Activated CD8-positive, alpha-beta T cell treated with anti-CD3 and anti-CD28 coated beads for 36 hours (primary cell): ENCODE results near the gene LMTK2. TPM values are rescaled to one million over a fixed set of nuclear protein-coding genes. Genes with fewer than 3 reads are reported as not detected.

Experiments
- ATAC-seq: fragments of 200-7000 bp; cut with Tn5 transposase; one replicate; pipeline ENCODE4 v1.10.0; 2021; ENCODE audit warnings: mild to moderate bottlenecking, moderate library complexity
- CTCF ChIA-PET: fragments of 350-600 bp; sonication (Branson Sonifier 250); formaldehyde crosslinking; loops from one replicate; lab custom pipeline; 2021; ENCODE audit warnings: antibody characterized with exemption; lab: Charles Lee
- POLR2A ChIA-PET: fragments of 350-600 bp; sonication (Branson Sonifier 250); formaldehyde crosslinking; loops from one replicate; lab custom pipeline; 2021; ENCODE audit warnings: antibody characterized with exemption; lab: Charles Lee
- DNase-seq: peaks from one replicate; pipeline ENCODE4 v3.0.0-alpha.2; 2020
- H3K27ac Mint-ChIP-seq: one replicate; pipeline ENCODE4 v1.8.0; 2021; ENCODE audit warnings: mild to moderate bottlenecking, mixed read lengths
- H3K27me3 Mint-ChIP-seq: one replicate; pipeline ENCODE4 v1.8.0; 2021; ENCODE audit warnings: mixed read lengths
- H3K36me3 Mint-ChIP-seq: one replicate; pipeline ENCODE4 v1.8.0; 2021; ENCODE audit warnings: low read depth, mixed read lengths
- H3K4me1 Mint-ChIP-seq: one replicate; pipeline ENCODE4 v1.8.0; 2021; ENCODE audit warnings: low read depth, mixed read lengths
- H3K4me3 Mint-ChIP-seq: one replicate; pipeline ENCODE4 v1.8.0; 2021; ENCODE audit warnings: mild to moderate bottlenecking, moderate library complexity, mixed read lengths
- H3K9me3 Mint-ChIP-seq: one replicate; pipeline ENCODE4 v1.8.0; 2021; ENCODE audit warnings: mixed read lengths
- CTCF ChIP-seq: fragments of 200-600 bp; IDR thresholded peaks from one replicate; pipeline ENCODE4 v1.8.0; 2022; ENCODE audit warnings: antibody characterized with exemption, mild to moderate bottlenecking
- intact Hi-C: fragments of 100-400 bp; cut with micrococcal nuclease; formaldehyde crosslinking; loops from one replicate; pipeline ENCODE4 v1.10.0; 2022
- total RNA-seq, 2 experiments: library from RNA; stranded (reverse); gene quantifications; one replicate each; pipeline ENCODE4 v1.2.3, GENCODE V29; 2021

The LMTK2 gene
- total RNA-seq, 2 experiments from 2014 or later, result 9.4 to 11.5 TPM

GRCh38 chr7:98233219-98234070 is 126.8 kb downstream of the LMTK2 start:
- no peaks in the 10 kb centered on the region for H3K27me3 Mint-ChIP-seq
- H3K36me3 Mint-ChIP-seq, result peaks cover 3% of the 10 kb centered on the region
- H3K9me3 Mint-ChIP-seq, result no peaks in the 10 kb centered on the region
- ATAC-seq (no peak), DNase-seq (no peak)
- TF ChIP-seq CTCF, result no peak
- no peak overlapping the region for H3K27ac Mint-ChIP-seq
- H3K4me1 Mint-ChIP-seq, result no peaks in the 10 kb centered on the region
- POLR2A ChIA-PET, result interaction anchor here (0.7 kb wide), 1 partner anchor 19 kb away, joined by 4 read pairs; no protein-coding TSS in a partner anchor
- CTCF ChIA-PET, result no interaction called here
- no peak overlapping the region for H3K4me3 Mint-ChIP-seq
- intact Hi-C loops, result no loop called here

DNA sequence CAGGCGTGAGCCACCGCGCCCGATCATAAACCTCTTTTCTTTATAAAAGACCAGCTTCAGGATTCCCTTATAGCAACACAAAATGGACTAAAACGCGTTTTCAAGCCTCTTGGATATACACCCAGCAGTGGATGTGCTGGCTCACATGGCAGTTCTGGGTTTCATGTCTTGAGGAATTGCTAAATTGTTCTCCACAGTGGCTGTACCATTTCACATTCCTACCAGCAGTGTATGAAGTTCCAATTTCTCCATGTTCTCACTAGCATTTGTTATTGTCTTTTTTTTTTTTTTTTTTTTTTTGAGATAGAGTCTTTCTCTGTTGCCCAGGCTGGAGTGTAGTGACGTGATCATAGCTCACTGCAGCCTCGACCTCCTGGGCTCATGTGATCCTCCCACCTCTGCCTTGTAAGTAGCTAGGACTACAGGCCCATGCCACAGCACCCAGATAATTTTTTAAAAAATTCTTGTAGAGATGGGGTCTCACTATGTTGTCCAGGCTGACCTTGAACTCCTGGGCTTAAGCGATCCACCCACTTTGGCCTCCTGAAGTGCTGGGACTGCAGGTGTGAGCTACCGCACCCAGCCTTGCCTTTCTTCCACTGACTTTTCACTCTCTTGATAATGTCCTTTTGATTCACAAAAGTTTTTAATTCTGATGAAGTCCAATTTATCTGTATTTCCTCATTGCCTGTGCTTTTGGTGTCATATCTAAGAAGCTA is 127.9 kb downstream of the LMTK2 start:
- H3K4me3 Mint-ChIP-seq, result no peak overlapping the region
- DNase-seq, result no peak
- intact Hi-C loops, result no loop called here
- peaks cover 8% of the 10 kb centered on the region for H3K36me3 Mint-ChIP-seq
- no peak for TF ChIP-seq CTCF
- no peaks in the 10 kb centered on the region for H3K27me3 Mint-ChIP-seq
- no peak overlapping the region for H3K27ac Mint-ChIP-seq
- CTCF ChIA-PET, result no interaction called here
- no peak for ATAC-seq
- no peaks in the 10 kb centered on the region for H3K9me3 Mint-ChIP-seq
- H3K4me1 Mint-ChIP-seq, result no peaks in the 10 kb centered on the region
- POLR2A ChIA-PET, result no interaction called here

DNA sequence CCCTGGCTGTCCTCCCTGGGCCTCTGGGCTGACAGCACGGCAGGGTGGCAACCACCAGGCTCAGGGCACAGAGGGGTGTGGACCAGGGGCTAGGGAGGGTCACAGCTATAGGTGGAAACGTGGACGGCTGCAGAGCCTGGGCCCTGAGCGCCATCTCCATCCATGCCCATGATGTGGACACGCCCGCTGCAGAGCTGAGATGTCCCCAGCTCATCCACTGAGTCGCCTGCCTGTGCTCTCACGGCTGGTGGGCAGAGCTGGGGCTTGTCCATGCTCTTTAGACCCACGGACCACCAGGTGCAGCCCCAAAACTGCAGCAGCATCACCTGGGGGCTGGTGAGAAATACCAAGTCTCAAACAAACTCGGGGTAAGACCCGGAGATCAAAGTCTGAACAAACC is 129.2 kb downstream of the LMTK2 start:
- intact Hi-C loops, result no loop called here
- no peaks in the 10 kb centered on the region for H3K4me1 Mint-ChIP-seq
- DNase-seq, result no peak
- peaks cover 14% of the 10 kb centered on the region for H3K36me3 Mint-ChIP-seq
- POLR2A ChIA-PET, result interaction anchor here (0.6 kb wide), 1 partner anchor 395 kb away, joined by 3 read pairs; no protein-coding TSS in a partner anchor
- ATAC-seq, result no peak
- H3K27ac Mint-ChIP-seq, result no peak overlapping the region
- H3K4me3 Mint-ChIP-seq, result no peak overlapping the region
- no peak for TF ChIP-seq CTCF
- no peaks in the 10 kb centered on the region for H3K27me3 Mint-ChIP-seq
- CTCF ChIA-PET, result no interaction called here
- no peaks in the 10 kb centered on the region for H3K9me3 Mint-ChIP-seq

DNA sequence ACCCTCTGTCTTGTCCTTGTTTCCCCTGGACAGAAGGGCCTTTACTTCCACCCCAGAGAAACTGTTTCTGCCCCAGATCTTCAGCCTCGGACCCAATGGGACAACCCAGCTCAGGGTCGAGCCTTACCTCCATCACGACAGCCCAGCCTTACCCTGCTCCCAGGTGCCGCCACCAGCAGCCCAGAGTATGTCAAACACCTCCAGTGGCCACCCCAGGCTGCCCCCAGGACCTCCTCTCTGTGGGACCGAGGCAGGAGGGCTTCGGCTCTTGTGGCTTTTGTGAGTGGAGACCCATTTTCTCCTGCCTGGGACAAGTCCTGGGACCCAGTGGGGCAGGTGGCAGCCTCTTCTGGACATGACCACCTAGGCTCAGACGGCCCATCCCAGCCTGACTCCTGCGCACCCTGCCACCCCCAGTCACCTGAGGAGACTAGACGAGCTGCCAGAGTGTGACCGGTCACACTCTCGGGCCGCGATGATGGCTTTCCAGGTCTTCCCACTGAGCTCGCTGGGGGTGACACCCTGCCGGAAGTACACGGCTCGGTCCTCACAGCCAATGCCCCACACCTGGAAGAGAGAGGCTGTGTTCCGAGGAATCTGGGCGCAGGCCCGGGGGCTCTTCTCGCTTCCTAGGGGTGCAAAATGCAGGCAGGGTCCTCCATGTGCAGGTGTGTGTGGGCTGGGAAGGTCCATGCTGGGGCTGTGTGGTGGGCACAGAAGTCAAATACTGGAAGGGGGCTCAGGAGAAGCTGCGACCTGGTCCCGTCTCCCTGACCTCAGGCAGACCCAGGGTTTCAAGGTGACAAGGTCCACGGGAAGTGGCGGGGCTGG is 129.9 kb downstream of the LMTK2 start:
- no peaks in the 10 kb centered on the region for H3K27me3 Mint-ChIP-seq
- H3K9me3 Mint-ChIP-seq, result no peaks in the 10 kb centered on the region
- H3K27ac Mint-ChIP-seq, result no peak overlapping the region
- peaks cover 14% of the 10 kb centered on the region for H3K36me3 Mint-ChIP-seq
- no peaks in the 10 kb centered on the region for H3K4me1 Mint-ChIP-seq
- no peak overlapping the region for H3K4me3 Mint-ChIP-seq
- no peak for ATAC-seq
- intact Hi-C loops, result no loop called here
- no peak for DNase-seq
- TF ChIP-seq CTCF, result no peak
- ChIA-PET POLR2A (no interaction called here), CTCF (no interaction called here)
